ENCODE measurements around the gene HEXIM2.

DNA sequence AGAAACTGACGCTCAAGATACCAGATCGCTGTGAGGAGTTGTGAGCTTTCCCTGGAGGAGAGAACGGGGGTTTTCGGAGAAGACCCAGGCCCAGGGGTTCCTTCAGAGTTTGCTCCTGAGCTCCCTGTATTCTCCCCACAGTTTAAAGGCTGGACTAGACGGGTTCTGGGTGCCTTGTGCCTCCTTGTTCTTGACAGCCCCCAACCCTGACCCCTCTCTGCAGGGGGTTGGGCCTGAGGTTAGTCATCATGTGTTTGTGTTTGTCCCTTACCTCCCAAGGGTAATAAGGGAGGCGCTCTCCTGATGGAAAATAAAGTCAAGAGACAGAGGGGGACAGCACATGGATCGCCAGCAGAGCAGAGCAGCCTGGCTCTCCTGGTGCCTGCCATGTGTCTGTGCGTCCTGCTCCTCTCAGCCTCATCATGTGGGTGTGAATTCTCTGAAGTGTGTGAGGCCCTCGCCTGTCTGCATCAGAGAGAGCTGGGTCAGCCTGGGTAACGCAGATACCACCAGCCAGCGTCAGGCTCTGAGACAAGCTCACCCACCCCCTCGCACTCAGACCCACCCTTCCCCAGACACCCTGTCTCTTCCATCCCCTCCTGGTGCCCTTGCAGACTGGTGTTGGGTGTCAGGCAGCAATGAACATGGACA is 8.7 kb downstream of the HEXIM2 start:
- TF ChIP-seq POLR2A (IDR thresholded peaks at IDR 0.05), result no peak
- TF ChIP-seq, protein P1, sequence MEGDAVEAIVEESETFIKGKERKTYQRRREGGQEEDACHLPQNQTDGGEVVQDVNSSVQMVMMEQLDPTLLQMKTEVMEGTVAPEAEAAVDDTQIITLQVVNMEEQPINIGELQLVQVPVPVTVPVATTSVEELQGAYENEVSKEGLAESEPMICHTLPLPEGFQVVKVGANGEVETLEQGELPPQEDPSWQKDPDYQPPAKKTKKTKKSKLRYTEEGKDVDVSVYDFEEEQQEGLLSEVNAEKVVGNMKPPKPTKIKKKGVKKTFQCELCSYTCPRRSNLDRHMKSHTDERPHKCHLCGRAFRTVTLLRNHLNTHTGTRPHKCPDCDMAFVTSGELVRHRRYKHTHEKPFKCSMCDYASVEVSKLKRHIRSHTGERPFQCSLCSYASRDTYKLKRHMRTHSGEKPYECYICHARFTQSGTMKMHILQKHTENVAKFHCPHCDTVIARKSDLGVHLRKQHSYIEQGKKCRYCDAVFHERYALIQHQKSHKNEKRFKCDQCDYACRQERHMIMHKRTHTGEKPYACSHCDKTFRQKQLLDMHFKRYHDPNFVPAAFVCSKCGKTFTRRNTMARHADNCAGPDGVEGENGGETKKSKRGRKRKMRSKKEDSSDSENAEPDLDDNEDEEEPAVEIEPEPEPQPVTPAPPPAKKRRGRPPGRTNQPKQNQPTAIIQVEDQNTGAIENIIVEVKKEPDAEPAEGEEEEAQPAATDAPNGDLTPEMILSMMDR (IDR thresholded peaks at IDR 0.05 in 8 of 11, conservative IDR thresholded peaks at IDR 0.05 in 3 of 11), result no peak
- TF ChIP-seq POLR2AphosphoS5 (IDR thresholded peaks at IDR 0.05), result no peak
